ENCODE measurements around the gene KBTBD8.

GRCh38 chr3:67009716-67010115 is 11.6 kb downstream of the KBTBD8 start:
- TF ChIP-seq CTCF (IDR thresholded peaks at IDR 0.05; ENCODE audit: low read depth, low read length, missing input control), result no peak
- no peak for TF ChIP-seq RAD21 (IDR thresholded peaks at IDR 0.05)
- no peak for TF ChIP-seq JUND (IDR thresholded peaks at IDR 0.05)
- no peak for TF ChIP-seq NR2F2 (IDR thresholded peaks at IDR 0.05)
- TF ChIP-seq MAX (IDR thresholded peaks at IDR 0.05), result no peak
- no peak for TF ChIP-seq YY1 (IDR thresholded peaks at IDR 0.05)
- TF ChIP-seq, protein P1, sequence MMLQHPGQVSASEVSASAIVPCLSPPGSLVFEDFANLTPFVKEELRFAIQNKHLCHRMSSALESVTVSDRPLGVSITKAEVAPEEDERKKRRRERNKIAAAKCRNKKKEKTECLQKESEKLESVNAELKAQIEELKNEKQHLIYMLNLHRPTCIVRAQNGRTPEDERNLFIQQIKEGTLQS (IDR thresholded peaks at IDR 0.05), result no peak
- no peak for TF ChIP-seq TAF1 (conservative IDR thresholded peaks at IDR 0.05)
